Stimulated activated CD4-positive, alpha-beta T cell treated with anti-CD3 and anti-CD28 coated beads, TNF-alpha, amount 100 ng/mL, for 4 hours (primary cell): Measurements from ENCODE around the gene MTFR1L.

Experiments used
- DNase-seq, 3 experiments: peaks; one replicate each; pipeline ENCODE4 v3.0.0-alpha.2; 2020; ENCODE audit warnings: low read depth in 3 of 3

The MTFR1L gene

GRCh38 chr1:25861316-25862286 is 41.8 kb downstream of the MTFR1L start:
- DNase-seq = no peak

DNA sequence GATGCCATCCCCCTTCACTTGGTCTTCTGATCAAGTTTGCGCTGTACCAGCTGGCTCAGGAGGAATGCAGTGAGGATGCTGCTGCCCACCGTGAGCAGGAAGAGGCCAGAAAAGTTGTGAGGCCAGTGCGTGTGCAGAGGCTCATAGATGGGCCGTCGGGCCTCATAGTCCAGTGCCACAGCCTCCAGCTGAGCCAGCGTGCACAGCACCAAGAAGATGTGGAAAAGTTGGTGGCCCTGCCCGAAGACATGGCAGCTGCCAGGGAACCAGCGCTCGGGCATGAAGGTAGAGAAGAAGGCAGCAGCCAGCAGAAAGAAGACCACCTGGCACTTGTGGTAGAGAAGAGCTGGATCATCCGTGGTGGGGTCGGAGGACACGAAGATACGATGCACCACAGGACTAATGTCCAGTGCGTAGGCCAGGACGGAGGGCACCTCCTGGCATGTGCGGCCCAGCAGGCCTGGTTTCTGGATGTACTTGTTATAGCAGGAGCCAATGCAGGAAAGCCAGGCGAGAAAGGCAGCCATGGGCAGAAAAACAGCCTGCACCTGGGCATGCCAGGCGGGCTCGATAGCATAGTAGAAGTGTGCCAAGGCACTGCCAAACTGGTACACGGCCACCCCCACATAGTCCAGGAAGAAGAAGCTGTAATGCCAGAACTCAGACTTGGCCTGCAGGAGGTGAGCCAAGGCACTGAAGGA is 43.2 kb downstream of the MTFR1L start:
- DNase-seq = no peak

- DNase-seq = no peak
Measured at GRCh38 chr1:25863486-25864262, 43.9 kb downstream of the MTFR1L start.

- no peak for DNase-seq
Measured at GRCh38 chr1:25864434-25864833, 44.7 kb downstream of the MTFR1L start.

DNA sequence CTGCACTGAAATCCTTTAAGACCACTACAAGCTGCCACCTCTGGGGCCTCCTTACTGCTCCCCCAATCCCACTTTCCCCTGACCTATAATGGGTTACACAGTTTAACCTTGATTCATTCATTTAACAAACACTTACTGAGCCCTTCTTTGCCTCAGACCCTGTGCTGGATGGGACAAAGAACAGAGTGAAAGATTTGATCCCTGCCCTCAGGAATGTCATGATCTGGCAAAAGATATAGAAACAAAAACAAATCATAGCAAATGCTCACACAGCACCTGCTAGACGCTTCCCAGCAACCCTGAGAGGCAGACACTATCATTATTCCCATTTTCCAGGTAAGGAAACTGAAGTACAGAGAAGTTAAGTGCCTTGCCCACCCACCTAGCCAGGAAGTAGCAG is 46.5 kb downstream of the MTFR1L start:
- no peak for DNase-seq

DNA sequence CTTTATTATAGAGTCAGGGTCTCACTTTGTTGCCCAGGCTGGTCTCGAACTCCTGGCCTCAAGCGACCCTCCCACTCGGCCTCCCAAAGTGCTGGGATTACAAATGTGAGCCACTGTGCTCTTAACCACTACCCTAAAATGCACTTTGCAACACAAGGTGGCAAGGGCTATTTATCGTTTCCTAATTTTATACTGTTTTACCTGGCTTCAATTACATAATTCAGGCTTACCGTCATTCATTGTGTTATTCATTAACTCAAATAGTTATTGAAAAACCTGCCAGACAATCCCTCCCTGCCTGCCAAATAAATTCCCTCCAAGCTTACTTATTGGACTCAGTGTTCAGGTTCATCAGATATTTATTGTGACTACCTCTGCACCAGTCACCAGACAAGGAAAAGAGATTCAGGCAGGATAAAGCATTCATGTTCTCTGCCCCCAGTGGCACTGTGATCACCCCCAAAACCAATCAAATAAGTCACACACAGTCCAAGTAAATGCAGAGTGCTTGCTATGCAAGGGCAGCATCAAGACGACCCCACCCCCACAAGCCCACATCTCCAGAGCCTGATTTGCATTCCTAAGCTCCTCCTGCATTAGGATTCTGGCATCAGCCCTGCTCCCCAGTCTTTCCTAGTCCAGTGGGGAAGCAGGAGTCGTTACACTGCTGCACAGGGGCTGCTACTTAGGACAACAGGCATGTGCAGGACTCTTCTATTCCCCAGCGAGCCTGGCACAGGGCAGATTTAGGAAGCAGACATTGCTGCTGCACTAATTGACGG is 47.6 kb downstream of the MTFR1L start:
- DNase-seq = no peak

- DNase-seq = no peak
Measured at GRCh38 chr1:25869909-25870606, 50.3 kb downstream of the MTFR1L start.

DNA sequence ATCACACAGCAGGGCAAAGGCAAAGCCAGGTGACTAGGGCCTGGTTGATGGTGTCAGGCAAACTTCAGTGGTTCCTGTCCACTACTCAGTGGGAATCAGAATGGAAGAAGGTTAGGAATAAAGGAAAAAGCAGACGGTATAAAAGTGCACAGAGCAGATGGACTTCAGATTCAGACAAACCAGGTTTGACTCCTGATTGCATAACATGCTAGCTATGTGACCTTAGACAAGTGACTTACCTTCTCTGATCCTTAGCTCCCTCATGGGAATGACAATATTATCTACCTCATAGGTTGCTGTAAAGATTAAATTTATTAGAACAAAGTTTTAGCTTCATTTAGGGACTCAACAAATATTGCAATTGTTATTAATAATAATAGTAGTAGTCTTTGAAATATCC is 50.9 kb downstream of the MTFR1L start:
- no peak for DNase-seq

DNA sequence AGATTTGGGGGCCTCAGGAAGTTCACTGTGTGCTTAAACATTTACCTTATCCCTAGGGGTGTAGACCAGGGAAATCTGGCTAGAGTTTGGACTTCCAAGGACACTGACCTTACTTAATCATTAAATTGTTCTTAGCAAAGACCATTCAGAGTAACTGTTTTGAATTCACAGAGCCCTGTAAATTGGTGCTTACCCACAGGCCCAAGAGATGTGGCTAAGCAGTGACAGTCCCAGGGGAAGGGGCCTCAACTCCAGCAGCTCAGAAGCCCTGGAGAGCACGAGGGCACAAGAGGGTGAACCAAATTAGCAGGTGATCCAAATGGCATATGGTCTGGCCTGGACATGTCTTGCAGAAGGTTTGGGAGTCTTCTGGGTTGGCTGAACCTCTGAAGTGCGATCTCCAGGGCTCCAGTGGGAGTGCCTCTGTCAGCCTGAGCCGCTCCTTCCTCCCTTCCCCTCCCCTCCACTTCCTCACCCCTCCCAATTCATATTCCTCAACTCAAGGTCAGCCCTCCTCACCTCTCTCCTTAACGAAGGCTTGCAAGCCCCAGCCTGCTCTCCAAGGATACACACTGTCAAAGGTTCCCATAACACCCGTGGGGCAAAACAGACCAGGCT is 51.4 kb downstream of the MTFR1L start:
- no peak for DNase-seq

- DNase-seq = no peak
Measured at GRCh38 chr1:25871704-25872494, 52.1 kb downstream of the MTFR1L start.

GRCh38 chr1:25872713-25873112 is 53.0 kb downstream of the MTFR1L start:
- DNase-seq = no peak

DNA sequence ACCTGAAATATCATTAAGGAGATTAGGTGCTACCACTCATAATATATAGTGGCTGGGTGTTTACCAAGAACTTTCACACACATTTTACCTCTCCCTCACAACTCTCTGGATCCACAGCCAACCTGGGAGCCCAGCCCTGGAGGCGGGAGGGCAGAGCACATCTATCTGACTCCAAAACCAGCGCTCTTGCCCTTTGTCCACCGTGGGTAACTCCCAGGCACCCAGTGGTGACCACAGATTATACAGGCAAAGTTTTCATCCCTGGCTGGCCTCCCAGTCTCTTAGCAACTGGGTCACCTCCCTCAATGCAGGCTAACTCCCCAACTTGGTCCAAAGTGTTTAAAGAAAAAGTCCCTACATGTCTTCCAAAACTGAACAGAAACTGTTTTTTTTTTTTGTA is 53.4 kb downstream of the MTFR1L start:
- no peak for DNase-seq

DNA sequence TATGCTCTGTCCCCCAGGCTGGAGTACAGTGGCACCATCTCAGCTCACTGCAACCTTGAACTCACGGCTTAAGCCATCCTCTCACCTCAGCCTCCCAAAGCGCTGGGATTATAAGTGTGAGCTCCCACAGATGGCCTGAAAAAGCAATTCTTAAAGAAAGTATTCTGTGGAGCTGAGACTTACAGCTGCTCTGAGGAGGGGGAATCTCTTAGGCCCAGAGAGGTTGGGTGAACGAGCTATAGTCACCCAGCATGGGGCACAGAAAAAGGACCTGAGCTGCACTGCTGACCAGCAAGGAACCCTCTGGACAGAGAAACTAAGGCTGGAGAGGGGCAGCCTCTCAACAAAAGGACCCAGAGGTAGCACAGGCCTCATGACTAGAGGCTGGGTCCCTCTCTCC is 54.5 kb downstream of the MTFR1L start:
- no peak for DNase-seq

DNA sequence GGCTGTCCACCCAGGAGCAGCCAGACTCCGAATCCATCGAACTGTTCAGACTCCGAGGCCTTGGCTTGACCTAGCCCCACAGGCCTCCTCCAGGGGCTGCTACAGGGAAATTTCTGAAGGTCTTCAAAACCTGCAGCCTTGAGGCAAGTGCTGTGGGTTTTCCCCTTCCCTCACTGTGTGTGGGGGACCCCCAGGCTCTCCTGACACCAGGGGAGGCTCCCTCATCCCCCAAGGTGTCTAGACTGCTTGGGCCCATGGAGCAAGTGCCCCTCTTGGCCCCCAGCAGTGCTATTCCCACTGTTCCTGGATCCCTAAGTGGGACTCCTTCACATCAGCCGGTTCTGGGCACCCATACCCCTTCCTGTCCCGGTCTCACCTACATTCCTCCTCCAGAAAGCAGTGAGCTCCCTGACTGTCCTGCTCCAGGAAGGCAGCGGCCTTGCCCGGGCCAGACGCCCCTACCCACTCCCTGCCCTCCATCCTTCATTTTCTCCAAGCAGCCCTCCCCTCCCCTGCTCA is 54.9 kb downstream of the MTFR1L start:
- DNase-seq = no peak

DNA sequence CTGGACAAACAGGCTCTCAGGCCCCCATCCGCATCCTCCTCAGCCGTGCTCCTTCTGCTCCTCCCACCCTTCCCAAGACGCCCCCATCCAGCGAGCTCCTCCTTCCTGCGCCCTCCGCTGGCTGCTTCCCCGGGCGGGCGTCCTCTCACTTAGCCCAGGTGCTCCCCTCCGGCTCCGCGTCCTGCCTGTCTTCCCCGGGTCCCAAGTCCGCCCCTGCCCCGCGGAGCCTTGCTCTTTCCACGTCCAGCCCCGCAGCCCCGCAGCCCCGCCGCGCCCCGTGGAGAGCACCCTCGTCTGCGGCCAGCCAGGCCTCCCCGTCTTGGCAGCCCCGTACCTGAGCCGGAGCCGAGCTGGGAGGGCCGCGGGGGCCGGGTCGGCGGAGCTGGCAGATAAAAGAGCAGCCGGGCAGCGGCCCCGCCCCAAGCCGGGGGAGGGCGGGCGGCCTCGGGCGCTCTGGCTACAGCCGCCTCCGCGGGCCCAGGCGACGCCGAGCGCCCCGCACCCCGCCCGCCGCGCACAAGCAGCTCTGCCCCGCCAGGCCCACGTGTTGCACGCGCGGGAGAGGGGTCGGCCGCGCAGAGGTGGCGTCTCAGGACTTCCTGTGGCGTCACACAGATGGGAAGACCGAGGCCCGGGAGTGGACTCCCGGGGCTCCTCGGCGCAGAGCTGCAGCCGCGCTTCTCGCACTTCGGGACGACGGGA is 55.6 kb downstream of the MTFR1L start, which contains the start of gene PAQR7:
PAQR7 (minus strand) TSS at position 555 of the 702 bp plus-strand sequence. CDS start 11,869 bp downstream, outside the sequence.
- peak; percentile 19 to 41 (median 29) for DNase-seq

- no peak for DNase-seq
Measured at GRCh38 chr1:25875856-25876692, 56.3 kb downstream of the MTFR1L start.

- no peak for DNase-seq
Measured at GRCh38 chr1:25876693-25877077, 56.9 kb downstream of the MTFR1L start.

GRCh38 chr1:25877155-25877554 is 57.4 kb downstream of the MTFR1L start:
- no peak for DNase-seq
